AG04450 (cell line): ENCODE data around the gene UBE2Z. TPM values are rescaled to one million over a fixed set of nuclear protein-coding genes. Genes with fewer than 3 reads are reported as not detected.

ENCODE experiments used
- CTCF ChIA-PET: fragments of 300-600, 350-600 bp; formaldehyde crosslinking; extraction: SDS; loops from one replicate; lab custom pipeline; 2022; ENCODE audit warnings: antibody characterized with exemption, inconsistent platforms; lab: Charles Lee
- POLR2A ChIA-PET: fragments of 350-600 bp; formaldehyde crosslinking; extraction: SDS; loops from one replicate; lab custom pipeline; 2021; ENCODE audit warnings: antibody characterized with exemption, inconsistent platforms; lab: Yijun Ruan, JAX
- DNase-seq: peaks from one replicate; pipeline ENCODE4 v3.0.0-alpha.2; 2011; ENCODE audit warnings: low read depth, low spot score
- H3K27ac ChIP-seq: one replicate; pipeline ENCODE4 v1.5.1; 2012; ENCODE audit warnings: low read depth, low read length, control low read depth
- H3K27me3 ChIP-seq: one replicate; pipeline ENCODE4 v1.6.0; 2012; ENCODE audit warnings: low read length; ENCODE audit not compliant: control insufficient read depth, insufficient read depth
- H3K4me3 ChIP-seq: 2 replicates; pipeline ENCODE4 v1.5.1; 2011; ENCODE audit warnings: mild to moderate bottlenecking, low read depth, low read length, control low read depth
- H3K9me3 ChIP-seq: 2 replicates; pipeline ENCODE4 v1.5.1; 2012; ENCODE audit warnings: low read length; ENCODE audit not compliant: control insufficient read depth, insufficient read depth
- polyA plus RNA-seq: library from polyadenylated mRNA; depleted of rRNA; stranded (reverse); fragments of >200 nt; gene quantifications from 2 replicates; pipeline ENCODE4 v1.2.3, GENCODE V29; 2011; rRNA removed
- small RNA-seq: library from RNA; depleted of rRNA; stranded (forward); fragments of <200 nt; gene quantifications from one replicate; pipeline ENCODE3, GENCODE V24; 2012; ENCODE audit warnings: low read depth; ENCODE audit not compliant: insufficient read length
- TF ChIP-seq, protein P1 (sequence below): IDR thresholded peaks from 2 replicates; pipeline ENCODE4 v1.5.1; 2011; ENCODE audit warnings: low read depth, low read length, control low read depth, inconsistent platforms

UBE2Z gene
- polyA plus RNA-seq, 1 experiment: 178 TPM

- Histone ChIP-seq H3K4me3 (no peak overlapping the region; the same call in 1 of the 2 replicates), H3K9me3 (no peaks in the 10 kb centered on the region; the same call in 1 of the 2 replicates), H3K27ac (peak overlapping the region; percentile 92), H3K27me3 (no peaks in the 10 kb centered on the region)
- TF ChIP-seq, protein P1, sequence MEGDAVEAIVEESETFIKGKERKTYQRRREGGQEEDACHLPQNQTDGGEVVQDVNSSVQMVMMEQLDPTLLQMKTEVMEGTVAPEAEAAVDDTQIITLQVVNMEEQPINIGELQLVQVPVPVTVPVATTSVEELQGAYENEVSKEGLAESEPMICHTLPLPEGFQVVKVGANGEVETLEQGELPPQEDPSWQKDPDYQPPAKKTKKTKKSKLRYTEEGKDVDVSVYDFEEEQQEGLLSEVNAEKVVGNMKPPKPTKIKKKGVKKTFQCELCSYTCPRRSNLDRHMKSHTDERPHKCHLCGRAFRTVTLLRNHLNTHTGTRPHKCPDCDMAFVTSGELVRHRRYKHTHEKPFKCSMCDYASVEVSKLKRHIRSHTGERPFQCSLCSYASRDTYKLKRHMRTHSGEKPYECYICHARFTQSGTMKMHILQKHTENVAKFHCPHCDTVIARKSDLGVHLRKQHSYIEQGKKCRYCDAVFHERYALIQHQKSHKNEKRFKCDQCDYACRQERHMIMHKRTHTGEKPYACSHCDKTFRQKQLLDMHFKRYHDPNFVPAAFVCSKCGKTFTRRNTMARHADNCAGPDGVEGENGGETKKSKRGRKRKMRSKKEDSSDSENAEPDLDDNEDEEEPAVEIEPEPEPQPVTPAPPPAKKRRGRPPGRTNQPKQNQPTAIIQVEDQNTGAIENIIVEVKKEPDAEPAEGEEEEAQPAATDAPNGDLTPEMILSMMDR: no peak
- CTCF ChIA-PET: interaction anchor here (1.0 to 1.5 kb wide), 3 partner anchors 11 to 60 kb away, joined by 3 to 7 read pairs (median 6); no protein-coding TSS in a partner anchor
- POLR2A ChIA-PET: interaction anchor here (0.6 to 2.5 kb wide), 6 partner anchors 9 to 28 kb away, joined by 3 to 18 read pairs (median 5); partner anchors contain the start of genes IGF2BP1 and SNF8
- DNase-seq: no peak
Measured at GRCh38 chr17:48972749-48973097, 64.5 kb downstream of the UBE2Z start.

DNA sequence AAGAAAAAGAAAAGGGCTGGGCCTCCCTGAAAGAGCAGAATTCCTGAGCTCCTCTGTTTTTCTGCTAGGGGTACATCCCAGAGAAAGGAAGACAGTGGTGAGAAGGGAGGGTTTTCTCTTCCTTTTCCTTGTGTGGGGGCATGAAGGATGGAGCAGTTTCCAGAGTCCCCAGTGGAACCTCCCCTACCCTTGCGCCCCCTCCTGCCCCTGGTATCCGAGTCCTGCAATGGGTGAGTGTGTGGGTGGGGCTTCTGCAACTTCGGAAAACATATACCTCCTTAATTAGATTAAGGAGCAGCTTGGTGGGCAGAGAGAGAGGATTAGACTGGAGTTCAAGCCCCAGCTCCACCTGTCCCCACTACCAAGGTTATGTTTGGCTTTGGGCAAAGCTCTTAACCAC, 65.6 kb downstream of the UBE2Z start:
- CTCF ChIA-PET: interaction anchor here (0.9 to 1.5 kb wide), 3 partner anchors 12 to 59 kb away, joined by 4 to 7 read pairs (median 6); no protein-coding TSS in a partner anchor
- no peaks in the 10 kb centered on the region for H3K27me3 ChIP-seq
- TF ChIP-seq, protein P1: no peak
- no peak for DNase-seq
- POLR2A ChIA-PET: interaction anchor here (1.1 to 1.6 kb wide), 2 partner anchors 26 to 29 kb away, joined by 3 to 4 read pairs; partner anchors contain the start of gene SNF8
- no peak overlapping the region for H3K27ac ChIP-seq
- no peaks in the 10 kb centered on the region; the same call in 1 of the 2 replicates for H3K9me3 ChIP-seq
- H3K4me3 ChIP-seq: no peak overlapping the region

Small RNAs within 50 kb of the gene (small RNA-seq; reads per million reads assigned to genes)
- gene AC068531.1: not detected
- not detected for gene RF00263
- not detected for gene RF01210
- gene RNU1-42P: 1.6 reads per million

Other genes starting within 250 kb of the UBE2Z start
- gene PRAC1, start 185.9 kb upstream of the UBE2Z start, polyA plus RNA-seq: not detected in 2 replicates
- gene PRAC2, start 185.2 kb upstream of the UBE2Z start, polyA plus RNA-seq: not detected in 2 replicates
- gene HOXB13, start 179.7 kb upstream of the UBE2Z start, polyA plus RNA-seq: not detected in 2 replicates
- gene TTLL6, start 91.2 kb upstream of the UBE2Z start, polyA plus RNA-seq: 0.04 and 0.06 TPM in 2 replicates
- 102 and 130 TPM in 2 replicates for gene CALCOCO2, start 77.4 kb upstream of the UBE2Z start, polyA plus RNA-seq
- 92.5 and 135 TPM in 2 replicates for gene ATP5MC1, start 15.6 kb upstream of the UBE2Z start, polyA plus RNA-seq
- gene SNF8, start 36.4 kb downstream of the UBE2Z start, polyA plus RNA-seq: 116 and 119 TPM in 2 replicates
- 0.25 and 0.38 TPM in 2 replicates for gene GIP, start 60.2 kb downstream of the UBE2Z start, polyA plus RNA-seq
- 9.9 and 11.7 TPM in 2 replicates for gene IGF2BP1, start 89.0 kb downstream of the UBE2Z start, polyA plus RNA-seq
- gene B4GALNT2, start 224.4 kb downstream of the UBE2Z start, polyA plus RNA-seq: 0.01 TPM in 2 replicates